H1 (cell line): Measurements from ENCODE around the gene ZBTB40. TPM values are rescaled to one million over a fixed set of nuclear protein-coding genes. Genes with fewer than 3 reads are reported as not detected.

Experiments
- CTCF ChIA-PET: fragments of 300-600 bp; sonication (Branson Sonifier 250); formaldehyde crosslinking; loops from one replicate; lab custom pipeline; 2021; ENCODE audit not compliant: partially characterized antibody; lab: Charles Lee
- POLR2A ChIA-PET: fragments of 300-600 bp; sonication (Branson Sonifier 250); formaldehyde crosslinking; loops from one replicate; lab custom pipeline; 2021; ENCODE audit warnings: inconsistent platforms; ENCODE audit not compliant: partially characterized antibody; lab: Charles Lee
- DNase-seq, 2 experiments: peaks; one replicate each; pipeline versions ENCODE4 v3.0.0 to v3.0.0-alpha.2; 2010 to 2022; ENCODE audit warnings: low spot score in 2 of 2, low read depth in 1 of 2, mixed read lengths in 1 of 2
- FAIRE-seq: peaks from 2 replicates; lab custom pipeline; 2011; peaks lifted over from hg19 to GRCh38; lab: Jason Lieb, UNC
- H2AFZ ChIP-seq: 2 replicates; pipeline ENCODE4 v1.8.1; 2012; ENCODE audit warnings: low read length, inconsistent platforms
- H2AK5ac ChIP-seq: 2 replicates; pipeline ENCODE4 v1.6.1; 2013; ENCODE audit warnings: low read depth, low read length
- H2BK120ac ChIP-seq: replicated peaks from 2 replicates; pipeline ENCODE3; 2013; ENCODE audit warnings: low read depth, low read length, inconsistent platforms
- H2BK12ac ChIP-seq: 2 replicates; pipeline ENCODE4 v1.6.1; 2013; ENCODE audit warnings: low read depth, low read length
- H2BK15ac ChIP-seq: 2 replicates; pipeline ENCODE4 v1.6.1; 2013; ENCODE audit warnings: low read length
- H2BK20ac ChIP-seq: 2 replicates; pipeline ENCODE4 v1.6.1; 2013; ENCODE audit warnings: low read length
- H2BK5ac ChIP-seq: 2 replicates; pipeline ENCODE4 v1.6.1; 2013; ENCODE audit warnings: low read depth, low read length
- H3K14ac ChIP-seq: 2 replicates; pipeline ENCODE4 v1.6.1; 2013; ENCODE audit warnings: inconsistent platforms; ENCODE audit not compliant: insufficient read length
- H3K18ac ChIP-seq: 2 replicates; pipeline ENCODE4 v1.6.1; 2013; ENCODE audit warnings: low read length; ENCODE audit errors: extremely low read depth
- H3K23ac ChIP-seq: 2 replicates; pipeline ENCODE4 v1.6.1; 2013; ENCODE audit warnings: inconsistent platforms; ENCODE audit not compliant: insufficient read length
- H3K23me2 ChIP-seq: 2 replicates; pipeline ENCODE4 v1.6.1; 2013; ENCODE audit warnings: low read depth, low read length
- H3K27ac ChIP-seq: 2 replicates; pipeline ENCODE4 v1.6.1; 2011; ENCODE audit warnings: low read depth, low read length, inconsistent platforms
- H3K27me3 ChIP-seq, 4 experiments: replicated peaks in 1 of 4; 1 replicate in 1 of 4; 2 replicates in 3 of 4; pipeline versions ENCODE4 v1.6.1 to v1.8.1; 2011 to 2013; ENCODE audit warnings: low read length in 3 of 4, mild to moderate bottlenecking in 3 of 4, inconsistent platforms in 2 of 4, mixed read lengths in 2 of 4, moderate library complexity in 1 of 4; ENCODE audit not compliant: control insufficient read depth in 3 of 4, insufficient read depth in 3 of 4; ENCODE audit errors: extremely low read depth in 1 of 4
- H3K36me3 ChIP-seq, 4 experiments: 2 replicates each; pipeline versions ENCODE4 v1.6.1 to v1.8.1; 2011 to 2013; ENCODE audit warnings: mild to moderate bottlenecking in 4 of 4, low read length in 3 of 4, moderate library complexity in 2 of 4, control low read depth in 1 of 4, inconsistent platforms in 1 of 4; ENCODE audit not compliant: insufficient read depth in 4 of 4, control insufficient read depth in 2 of 4
- H3K4ac ChIP-seq: replicated peaks from 2 replicates; pipeline ENCODE3; 2013; ENCODE audit warnings: low read length, low read depth, mixed read lengths, inconsistent platforms; ENCODE audit not compliant: insufficient read length
- H3K4me1 ChIP-seq, 4 experiments: replicated peaks in 1 of 4; 1 replicate in 1 of 4; 2 replicates in 3 of 4; pipeline versions ENCODE4 v1.6.1 to v1.8.1; 2011 to 2013; ENCODE audit warnings: low read length in 3 of 4, inconsistent platforms in 2 of 4, mixed read lengths in 1 of 4; ENCODE audit not compliant: insufficient read depth in 4 of 4, control insufficient read depth in 3 of 4
- H3K4me2 ChIP-seq, 2 experiments: 2 replicates each; pipeline versions ENCODE4 v1.6.1 to v1.8.1; 2011 to 2013; ENCODE audit warnings: low read depth in 2 of 2, low read length in 2 of 2, control low read depth in 1 of 2, inconsistent platforms in 1 of 2, mild to moderate bottlenecking in 1 of 2; ENCODE audit not compliant: insufficient read depth in 1 of 2
- H3K4me3 ChIP-seq, 4 experiments: fragments of 200-600, 300-600 bp in 1 of 4; sonication (generic), shearing (Covaris generic), sonication (Bioruptor Twin) in 1 of 4; 2 replicates each; pipeline versions ENCODE4 v1.5.1 to v1.8.1; 2011 to 2016; ENCODE audit warnings: low read length in 4 of 4, low read depth in 3 of 4, control low read depth in 2 of 4, inconsistent platforms in 2 of 4, mild to moderate bottlenecking in 2 of 4, mixed read lengths in 1 of 4, moderate library complexity in 1 of 4; ENCODE audit not compliant: insufficient read depth in 2 of 4; ENCODE audit errors: extremely low read depth in 1 of 4
- H3K56ac ChIP-seq: replicated peaks from 2 replicates; pipeline ENCODE3; 2013; ENCODE audit warnings: low read depth, mild to moderate bottlenecking, mixed read lengths, low read length, inconsistent platforms; ENCODE audit not compliant: insufficient read length
- H3K79me1 ChIP-seq: 2 replicates; pipeline ENCODE4 v1.6.1; 2013; ENCODE audit warnings: low read depth, low read length, control low read depth
- H3K79me2 ChIP-seq, 2 experiments: 2 replicates each; pipeline versions ENCODE4 v1.6.1 to v1.8.1; 2012 to 2013; ENCODE audit warnings: low read length in 2 of 2, mild to moderate bottlenecking in 2 of 2, inconsistent platforms in 1 of 2; ENCODE audit not compliant: insufficient read depth in 2 of 2, control insufficient read depth in 1 of 2
- H3K9ac ChIP-seq, 4 experiments: replicated peaks in 1 of 4; 1 replicate in 1 of 4; 2 replicates in 3 of 4; pipeline versions ENCODE4 v1.6.1 to v1.8.1; 2011 to 2013; ENCODE audit warnings: low read depth in 3 of 4, low read length in 3 of 4, control low read depth in 2 of 4, mild to moderate bottlenecking in 2 of 4, moderate library complexity in 2 of 4, inconsistent platforms in 1 of 4; ENCODE audit errors: extremely low read depth in 1 of 4
- H3K9me3 ChIP-seq, 2 experiments: 2 replicates each; pipeline versions ENCODE4 v1.6.1 to v1.8.1; 2012 to 2013; ENCODE audit warnings: mild to moderate bottlenecking in 2 of 2, moderate library complexity in 2 of 2, control low read depth in 1 of 2, inconsistent platforms in 1 of 2, low read depth in 1 of 2, low read length in 1 of 2, mixed read lengths in 1 of 2; ENCODE audit not compliant: insufficient read depth in 2 of 2
- H4K20me1 ChIP-seq, 2 experiments: replicated peaks in 1 of 2; 2 replicates each; pipeline versions ENCODE3 to v1.8.1; 2011 to 2013; ENCODE audit warnings: inconsistent platforms in 2 of 2, low read length in 2 of 2, mild to moderate bottlenecking in 1 of 2; ENCODE audit not compliant: insufficient read depth in 2 of 2, control insufficient read depth in 1 of 2
- H4K5ac ChIP-seq: 2 replicates; pipeline ENCODE4 v1.6.1; 2013; ENCODE audit warnings: low read length, low read depth, mixed read lengths, inconsistent platforms; ENCODE audit not compliant: insufficient read length
- H4K8ac ChIP-seq: 2 replicates; pipeline ENCODE4 v1.8.0; 2013; ENCODE audit warnings: mild to moderate bottlenecking, moderate library complexity, low read length, inconsistent platforms; ENCODE audit not compliant: insufficient read depth; ENCODE audit errors: extremely low read depth
- H4K91ac ChIP-seq: replicated peaks from 2 replicates; pipeline ENCODE3; 2013; ENCODE audit warnings: low read length, mixed read lengths, inconsistent platforms; ENCODE audit not compliant: insufficient read length
- BRCA1 ChIP-seq: IDR thresholded peaks from 2 replicates; pipeline ENCODE4 v1.6.1; 2012; ENCODE audit warnings: low read depth, low read length, improper control_type of control experiment
- CEBPB ChIP-seq: IDR thresholded peaks from 2 replicates; pipeline ENCODE4 v1.6.1; 2012; ENCODE audit warnings: low read depth, low read length
- E2F6 ChIP-seq: IDR thresholded peaks from 2 replicates; pipeline ENCODE4 v1.6.1; 2012; ENCODE audit warnings: inconsistent platforms
- EZH2 ChIP-seq: fragments of 200-600 bp; sonication (generic); IDR thresholded peaks from 2 replicates; pipeline ENCODE4 v1.7.1; 2012; ENCODE audit warnings: low read depth, mild to moderate bottlenecking, moderate library complexity, low read length, inconsistent platforms; ENCODE audit not compliant: severe bottlenecking
- MAX ChIP-seq: IDR thresholded peaks from 2 replicates; pipeline ENCODE4 v1.6.1; 2012; ENCODE audit warnings: inconsistent platforms
- POLR2A ChIP-seq, 2 experiments: IDR thresholded peaks; 1 replicate in 1 of 2; 2 replicates in 1 of 2; pipeline ENCODE4 v1.6.1; 2011; ENCODE audit warnings: low read depth in 2 of 2, low read length in 2 of 2, mild to moderate bottlenecking in 2 of 2; ENCODE audit errors: control extremely low read depth in 1 of 2
- SIX5 ChIP-seq: IDR thresholded peaks from 2 replicates; pipeline ENCODE4 v1.6.1; 2011; ENCODE audit warnings: mild to moderate bottlenecking, low read depth, low read length
- TEAD4 ChIP-seq: IDR thresholded peaks from 2 replicates; pipeline ENCODE4 v1.6.1; 2012; ENCODE audit warnings: low read depth, low read length, inconsistent platforms, mixed read lengths
- WGBS, 2 experiments: shearing (Covaris generic) in 1 of 2; methylation state at CpG; one replicate each; pipeline versions ENCODE4 v1.1.6 to v1.1.7; 2013 to 2015; ENCODE audit warnings: low lambda C conversion rate in 2 of 2, mixed read lengths in 2 of 2, inconsistent platforms in 1 of 2, low coverage in 1 of 2, missing lambda C conversion rate in 1 of 2; ENCODE audit not compliant: insufficient replicate concordance in 2 of 2, insufficient coverage in 1 of 2, insufficient read length in 1 of 2; ENCODE audit errors: extremely low coverage in 1 of 2, missing lambda C conversion rate in 1 of 2; 5-methylcytosine and 5-hydroxymethylcytosine counted together
- polyA plus RNA-seq, 7 experiments: library from polyadenylated mRNA; depleted of rRNA in 3 of 7; stranded (reverse) in 5 of 7; unstranded in 2 of 7; fragments of >200 nt in 5 of 7; fragments of 200-250 nt in 2 of 7; gene quantifications; 1 replicate in 5 of 7; 2 replicates in 1 of 7; 4 replicates in 1 of 7; pipeline versions ENCODE4 v1.2.1 to v1.2.3, GENCODE V29; 2011 to 2013; ENCODE audit warnings: missing spikeins in 2 of 7, mixed read lengths in 2 of 7
- total RNA-seq: library from RNA; stranded (reverse); fragmentation: NEBNext Ultra II Directional; extraction: Animal tissue kit (Norgen Biotek cat#: 25700); gene quantifications from 2 replicates; pipeline ENCODE4 v1.2.1, GENCODE V29; 2021

ZBTB40 gene
- total and polyA plus RNA-seq, 2 of the 8 experiments (the other 6 are each of a cell fraction or from before 2014, with no cell fraction given): 3.1 to 19.3 TPM

GRCh38 chr1:22556391-22557104, 104.9 kb downstream of the ZBTB40 start:
- Histone ChIP-seq H3K36me3 (no peaks in the 10 kb centered on the region), H4K91ac (peak overlapping the region; percentile 98), H4K20me1 (no peaks in the 10 kb centered on the region), H3K27me3 (peaks cover 0 to 7% (median under 1%) of the 10 kb centered on the region in 4 experiments; a peak in 2 of 7 replicates), H3K27ac (no peak overlapping the region), H2AK5ac (peak overlapping the region; percentile 94), H3K79me2 (no peaks in the 10 kb centered on the region), H3K4me3 (peak overlapping the region in 1 of 4 experiments; percentile 37; a peak in 1 of 8 replicates), H3K4me1 (peaks cover 0 to 36% (median 19%) of the 10 kb centered on the region in 4 experiments; a peak in 6 of 7 replicates), H4K8ac (no peak overlapping the region), H3K56ac (no peak overlapping the region), H3K23me2 (peaks cover 3% of the 10 kb centered on the region; the same call in 1 of the 2 replicates), H2BK120ac (peak overlapping the region; percentile 57), H2BK20ac (peak overlapping the region; percentile 99), H3K18ac (peak overlapping the region; percentile 95), H3K79me1 (no peaks in the 10 kb centered on the region), H2AFZ (peak overlapping the region; percentile 60), H3K9me3 (no peaks in the 10 kb centered on the region), H3K9ac (no peak overlapping the region; a peak in 2 of 7 replicates), H3K4ac (peak overlapping the region; percentile 96), H2BK12ac (peak overlapping the region; percentile 84; the same call in 1 of the 2 replicates), H2BK15ac (peak overlapping the region; percentile 99), H3K23ac (no peak overlapping the region), H2BK5ac (peak overlapping the region; percentile 92; the same call in 1 of the 2 replicates), H4K5ac (peak overlapping the region; percentile 65), H3K14ac (no peak overlapping the region), H3K4me2 (peak overlapping the region; percentile 38 to 46)
- DNase-seq (peak; percentile 57 to 72), FAIRE-seq (peak; percentile 32)
- ChIA-PET CTCF (interaction anchor here (0.7 to 6.5 kb wide), 7 partner anchors 8 to 105 kb away, joined by 3 to 39 read pairs (median 3); partner anchors contain the start of gene C1QC), POLR2A (interaction anchor here (0.6 to 1.6 kb wide), 3 partner anchors 12 to 79 kb away, joined by 3 to 6 read pairs (median 3); no protein-coding TSS in a partner anchor)
- no peak for TF ChIP-seq TEAD4
- 0 out of 2 replicates have a peak, but pooled peaks have one; percentile 13 for TF ChIP-seq E2F6
- no peak for TF ChIP-seq EZH2
- no peak for TF ChIP-seq POLR2A (IDR thresholded peaks at IDR 0.05; ENCODE audit: control extremely low read depth in 1 of 2, low read depth in 2 of 2, low read length in 2 of 2)
- no peak for TF ChIP-seq CEBPB
- TF ChIP-seq BRCA1: no peak
- no peak for TF ChIP-seq SIX5
- TF ChIP-seq MAX: peak; percentile 46; the same call in 1 of the 2 replicates
- WGBS, 2 experiments: 36% methylated on average over 10 of the region's 13 CpGs; no CpG with 5 or more reads in 1 of the 2 experiments
